Pulmonary artery endothelial cell (primary cell): ENCODE results near the gene TBCK. TPM values are rescaled to one million over a fixed set of nuclear protein-coding genes. Genes with fewer than 3 reads are reported as not detected.
"Not testable (repeated sequence)": the region's sequence is repeated elsewhere in the genome, so short reads cannot be mapped to it uniquely, and the experiment has no call there.

Source experiments
- DNase-seq: peaks from one replicate; pipeline ENCODE4 v3.0.0-alpha.2; 2011; ENCODE audit warnings: low read depth, low spot score
- total RNA-seq: library from RNA; depleted of rRNA; stranded (reverse); fragments of >200 nt; gene quantifications from 2 replicates; pipeline ENCODE4 v1.2.3, GENCODE V29; 2014

TBCK gene
- total RNA-seq, 1 donor from 2014 or later, result 10.7 TPM

DNA sequence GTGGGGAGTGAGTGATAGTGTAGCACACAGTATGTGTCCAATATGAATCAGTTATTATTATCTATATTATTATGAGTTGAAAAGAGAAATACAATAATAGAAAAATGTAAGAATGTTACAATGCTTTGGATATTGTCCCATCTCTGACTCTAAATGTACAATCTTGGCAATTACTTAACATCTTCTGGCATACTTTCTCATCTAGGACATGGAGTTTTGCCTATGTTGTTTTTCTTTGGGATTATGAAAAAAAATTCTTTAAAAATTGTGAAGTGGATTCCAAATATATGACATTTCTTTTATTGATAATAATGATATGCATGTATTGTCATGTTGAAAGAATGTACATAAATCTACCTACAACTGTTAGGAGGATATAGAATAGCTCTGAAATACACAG is 84.1 kb downstream of the TBCK start:
- DNase-seq, result no peak

- DNase-seq, result no peak
Observed at GRCh38 chr4:106222548-106222947, 93.5 kb downstream of the TBCK start.

GRCh38 chr4:106213291-106213690 is 102.7 kb downstream of the TBCK start:
- not testable (repeated sequence) for DNase-seq

DNA sequence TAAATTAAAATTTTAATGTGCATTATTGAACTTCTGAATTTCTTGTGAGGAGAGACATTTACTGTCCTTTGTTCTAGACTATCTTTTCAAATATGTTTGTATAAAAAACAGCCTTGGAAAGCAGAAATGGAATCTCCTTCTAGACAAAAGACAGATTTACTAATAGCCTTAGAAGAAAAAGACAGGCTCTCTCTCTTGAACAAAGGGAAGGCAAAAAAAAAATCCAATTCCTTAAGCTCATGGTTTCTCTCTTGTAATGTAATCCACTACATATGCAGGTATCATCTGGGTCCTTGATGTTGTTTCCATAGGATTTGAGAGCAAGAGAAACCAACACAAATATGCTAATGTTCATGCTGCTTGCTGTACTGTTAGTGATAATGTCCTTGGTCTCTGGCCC is 106.0 kb downstream of the TBCK start:
- no peak for DNase-seq

DNA sequence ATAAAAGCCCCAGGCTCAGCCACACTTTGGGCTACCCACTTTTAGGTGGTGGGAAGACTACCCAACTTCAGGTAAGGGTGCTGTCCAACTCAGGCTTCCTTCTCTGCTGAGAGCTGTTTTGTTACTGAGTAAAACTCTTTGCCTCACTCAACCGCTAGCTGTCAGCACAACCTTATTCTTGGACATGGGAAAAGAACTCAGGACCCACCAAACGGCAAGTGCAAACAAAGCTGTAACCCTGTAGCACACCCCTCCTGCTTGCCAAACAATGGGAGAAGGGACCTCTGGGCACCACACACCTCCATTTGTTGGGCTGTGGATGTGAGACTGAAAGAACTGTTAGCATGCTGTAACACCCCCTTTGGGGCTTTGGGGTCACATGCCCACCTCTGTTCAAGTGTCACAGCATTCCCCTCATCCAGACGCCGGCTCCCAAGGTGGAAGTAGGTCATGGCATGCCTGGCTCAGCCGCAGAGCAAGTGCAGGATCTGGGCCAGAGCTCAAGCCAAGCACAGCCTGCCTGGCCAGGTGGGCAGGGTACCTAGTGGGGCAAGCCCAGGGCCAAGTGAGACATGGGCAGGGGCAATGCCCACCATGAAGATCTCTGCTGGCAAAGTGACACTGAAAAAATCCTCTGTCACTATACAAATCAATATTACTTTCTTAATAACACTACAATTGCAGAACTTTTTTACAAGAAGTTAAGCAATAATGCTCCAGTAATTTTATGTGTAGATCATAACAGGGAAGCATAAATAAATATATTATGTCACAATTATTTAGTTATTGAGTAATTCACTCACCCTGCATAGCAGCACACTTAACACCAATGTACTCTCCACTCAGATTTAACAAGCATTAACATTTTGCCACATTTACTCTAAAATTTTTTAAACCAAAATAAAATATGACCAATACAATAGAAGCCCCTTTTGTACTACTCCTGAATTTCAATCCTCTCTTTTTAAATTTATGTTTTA is 107.2 kb downstream of the TBCK start:
- DNase-seq, result no peak

DNA sequence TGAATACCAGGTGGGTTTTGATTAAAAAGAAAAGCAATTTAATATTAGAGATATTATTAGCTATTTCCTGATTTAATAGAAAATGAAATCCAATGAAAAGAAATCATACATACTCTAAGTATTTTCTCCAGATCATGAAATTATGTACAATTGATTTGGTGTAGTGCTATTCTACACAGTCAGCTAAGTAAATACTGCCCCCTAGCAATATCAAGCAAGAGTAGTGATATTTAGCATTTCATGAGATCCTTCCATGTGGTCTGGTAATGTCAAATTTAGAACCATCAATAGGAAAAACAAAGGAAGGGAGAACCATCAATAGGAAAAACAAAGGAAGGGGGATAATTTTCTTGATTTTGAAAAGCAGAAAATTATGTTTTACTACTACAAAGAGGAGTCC is 114.6 kb downstream of the TBCK start:
- no peak for DNase-seq

GRCh38 chr4:106195435-106195950 is 120.5 kb downstream of the TBCK start:
- DNase-seq, result no peak

GRCh38 chr4:106194801-106195200 is 121.2 kb downstream of the TBCK start:
- no peak for DNase-seq

- no peak for DNase-seq
Observed at GRCh38 chr4:106192131-106192530, 123.9 kb downstream of the TBCK start.

DNA sequence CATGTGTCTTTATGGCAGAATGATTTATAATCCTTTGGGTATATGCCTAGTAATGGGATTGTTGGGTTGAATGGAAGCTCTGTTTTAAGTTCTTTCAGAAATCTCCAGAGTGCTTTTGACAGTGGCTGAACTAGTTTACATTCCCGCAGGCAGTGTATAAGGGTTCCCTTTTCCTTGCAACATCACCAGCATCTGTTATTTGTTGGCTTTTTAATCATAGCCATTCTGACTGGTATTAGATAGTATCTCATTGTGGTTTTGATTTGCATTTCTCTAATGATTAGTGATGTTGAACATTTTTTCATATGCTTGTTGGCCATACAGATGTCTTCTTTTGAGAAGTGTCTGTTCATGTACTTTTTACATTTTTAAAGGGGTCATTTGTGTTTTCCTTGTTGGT is 129.8 kb downstream of the TBCK start:
- no peak for DNase-seq

DNA sequence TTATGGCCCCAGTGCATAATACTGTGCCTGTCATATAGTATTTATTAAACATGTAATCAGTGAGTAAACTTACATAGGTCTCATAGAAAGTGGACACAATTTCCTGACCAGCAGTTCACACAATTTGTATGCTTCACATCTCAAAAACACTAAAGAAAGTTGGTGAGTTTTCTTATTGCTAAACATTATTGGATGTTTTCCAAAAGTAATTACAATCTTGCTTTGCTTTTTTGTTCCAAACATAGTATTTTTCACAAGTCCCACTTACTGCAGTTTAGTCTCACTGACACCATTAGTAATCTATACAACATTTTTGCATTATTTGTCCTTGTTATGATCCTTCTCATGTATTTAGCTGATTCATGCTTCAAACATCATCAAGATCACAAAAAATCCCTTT is 132.5 kb downstream of the TBCK start:
- no peak for DNase-seq

DNA sequence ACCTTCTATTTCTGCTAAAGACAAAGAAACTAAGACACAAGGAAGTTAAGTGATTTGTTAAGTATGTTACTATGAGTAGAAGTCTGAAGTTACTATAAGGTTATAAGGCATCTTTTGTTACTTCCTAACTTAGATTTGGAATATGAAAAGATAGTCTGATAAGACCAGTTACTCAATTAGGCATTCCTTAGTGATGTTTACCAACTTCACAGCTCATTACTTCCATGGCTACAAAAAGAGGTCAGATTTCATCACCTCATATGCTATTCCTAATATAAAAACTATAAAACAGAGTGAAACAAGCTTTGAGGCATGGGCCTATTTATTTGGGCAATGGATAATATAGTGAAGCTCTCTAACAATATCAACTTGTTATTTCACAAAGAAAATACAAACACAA is 143.1 kb downstream of the TBCK start:
- DNase-seq, result no peak

DNA sequence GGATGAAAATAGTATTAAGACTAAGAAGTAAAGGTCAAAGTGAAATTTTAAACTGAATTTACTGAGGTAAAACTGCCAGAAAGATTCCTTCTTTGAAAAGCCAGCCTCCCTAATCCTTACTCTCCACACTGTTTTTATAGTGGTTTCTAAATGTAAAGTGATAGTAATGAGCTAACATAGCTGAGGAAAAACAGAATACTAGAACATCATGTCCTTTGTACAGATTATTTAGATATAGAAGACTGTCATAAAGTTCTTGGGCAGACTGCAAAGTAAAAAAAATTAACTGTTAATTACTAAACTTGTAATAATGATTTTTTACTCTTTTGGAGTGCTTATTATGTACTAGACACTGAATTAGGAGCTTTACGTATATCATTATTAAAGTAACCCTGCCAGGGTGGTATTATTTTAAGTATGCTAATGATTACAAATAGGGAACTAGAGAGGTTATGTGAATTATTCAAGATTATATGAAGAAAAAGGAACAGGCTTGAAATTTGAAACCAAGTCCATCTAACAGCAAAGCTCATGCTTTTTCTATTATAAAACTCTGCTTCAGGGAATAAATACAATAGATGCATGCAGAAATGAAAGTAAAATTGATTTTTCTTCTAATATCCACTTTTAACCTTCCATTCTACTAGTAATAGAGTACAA is 150.5 kb downstream of the TBCK start:
- no peak for DNase-seq

- DNase-seq, result no peak
Observed at GRCh38 chr4:106162278-106162677, 153.7 kb downstream of the TBCK start.

- no peak for DNase-seq
Observed at GRCh38 chr4:106160560-106160959, 155.4 kb downstream of the TBCK start.

DNA sequence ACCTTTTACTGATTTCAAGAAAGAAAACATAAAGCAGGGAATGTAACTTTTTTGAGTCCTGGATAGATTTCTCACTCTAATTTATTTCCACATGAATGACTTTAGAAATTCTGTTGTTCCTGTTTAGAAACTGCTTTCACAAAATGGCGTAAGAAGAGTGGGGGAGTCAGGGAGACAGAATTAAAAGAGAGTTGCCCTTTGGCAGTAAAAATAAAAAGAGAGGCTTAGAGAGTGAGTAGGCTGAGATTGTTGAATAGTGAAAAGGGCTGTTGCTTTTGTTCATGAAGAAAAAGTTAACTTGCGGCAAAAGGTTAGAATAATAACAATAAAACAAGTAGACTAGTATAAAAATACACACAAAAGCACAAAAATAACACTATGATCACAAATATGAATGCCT is 166.1 kb downstream of the TBCK start:
- no peak for DNase-seq

DNA sequence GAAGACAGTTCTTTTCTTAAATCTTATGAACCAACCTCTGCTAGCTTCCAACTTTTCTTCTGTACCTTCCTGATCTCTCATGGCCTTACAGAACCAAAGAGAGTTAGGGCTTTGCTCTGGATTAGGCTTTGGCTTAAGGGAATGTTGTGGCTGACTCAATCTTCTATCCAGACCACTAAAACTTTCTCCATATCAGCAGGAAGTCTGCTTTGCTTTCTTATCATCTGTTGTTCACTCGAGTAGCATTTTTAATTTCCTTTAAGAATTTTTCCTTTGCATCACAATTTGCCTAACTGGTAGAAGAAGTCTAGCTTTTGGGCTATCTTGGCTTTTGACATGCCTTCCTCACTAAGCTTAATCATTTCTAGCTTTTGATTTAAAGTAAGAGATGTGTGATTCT is 167.0 kb downstream of the TBCK start:
- peak; percentile 1 for DNase-seq

DNA sequence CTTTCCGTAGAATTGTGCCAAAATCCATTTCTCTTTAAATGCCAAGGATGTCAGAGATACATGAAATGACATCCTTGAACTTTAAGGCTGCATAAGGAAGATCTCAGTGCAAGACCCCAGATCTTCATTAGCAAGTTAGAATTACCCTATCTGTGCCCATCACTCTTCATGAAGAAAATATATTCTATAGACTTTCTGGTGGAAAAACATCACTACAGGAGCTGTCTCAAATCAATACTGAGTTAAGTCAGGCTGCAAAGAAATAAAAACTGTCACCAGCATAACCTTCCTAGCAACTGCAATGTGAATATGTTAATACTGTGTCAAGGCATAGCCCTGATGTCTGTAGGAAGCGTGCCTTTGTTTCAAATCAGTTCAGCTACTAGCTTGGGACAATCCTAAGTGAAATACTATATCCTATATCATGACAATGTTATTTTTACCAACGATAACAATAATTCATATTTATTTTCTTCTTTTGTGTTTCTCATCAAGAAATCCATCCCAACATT is 173.3 kb downstream of the TBCK start:
- DNase-seq, result no peak

GRCh38 chr4:106140601-106141000 is 175.4 kb downstream of the TBCK start:
- no peak for DNase-seq

GRCh38 chr4:106136777-106137331 is 179.2 kb downstream of the TBCK start:
- DNase-seq, result no peak

- no peak for DNase-seq
Observed at GRCh38 chr4:106132045-106132444, 184.0 kb downstream of the TBCK start.

GRCh38 chr4:106126062-106126461 is 189.9 kb downstream of the TBCK start:
- DNase-seq, result no peak
